Suprapubic skin (tissue), 4 donors: ENCODE measurements around the gene GUCA1A.

ENCODE experiments used
- CTCF ChIP-seq, 2 donors: fragments of 200-600 bp in 1 of 2; fragments of 450-650 bp in 1 of 2; sonication (generic) in 1 of 2; IDR thresholded peaks; one replicate each; pipeline ENCODE4 v1.5.1; 2016 to 2019; ENCODE audit warnings: antibody characterized with exemption in 2 of 2, mild to moderate bottlenecking in 1 of 2, moderate library complexity in 1 of 2
- EP300 ChIP-seq: sonication (generic); formaldehyde crosslinking; IDR thresholded peaks from one replicate; pipeline ENCODE4 v1.6.1; 2017; ENCODE audit warnings: antibody characterized with exemption
- POLR2A ChIP-seq, 2 donors: fragments of 450-650 bp; IDR thresholded peaks; one replicate each; pipeline ENCODE4 v1.6.1; 2017; ENCODE audit warnings: antibody characterized with exemption in 2 of 2, mild to moderate bottlenecking in 2 of 2, moderate library complexity in 2 of 2
- POLR2AphosphoS5 ChIP-seq, 3 donors: sonication (generic); formaldehyde crosslinking; IDR thresholded peaks; one replicate each; pipeline ENCODE4 v1.6.1; 2017; ENCODE audit warnings: antibody characterized with exemption in 3 of 3

GRCh38 chr6:42200035-42200434 is 26.9 kb downstream of the GUCA1A start:
- TF ChIP-seq CTCF (IDR thresholded peaks at IDR 0.05) (no peak), POLR2AphosphoS5 (IDR thresholded peaks at IDR 0.05) (no peak), POLR2A (IDR thresholded peaks at IDR 0.05) (no peak), EP300 (no peak)
